ENCODE data around the gene ACTL7A. TPM values are rescaled to one million over a fixed set of nuclear protein-coding genes. Genes with fewer than 3 reads are reported as not detected.

The ACTL7A gene
- total RNA-seq, 1 experiment from 2014 or later: not detected

- H3K4me3 Mint-ChIP-seq (ENCODE audit: low read depth, unreplicated experiment): no peak overlapping the region
- H3K36me3 Mint-ChIP-seq (ENCODE audit: insufficient read depth, unreplicated experiment): peaks cover 8% of the 10 kb centered on the region
- no peak for TF ChIP-seq CTCF (IDR thresholded peaks at IDR 0.05; ENCODE audit: unreplicated experiment)
- H3K27me3 Mint-ChIP-seq (ENCODE audit: unreplicated experiment): no peaks in the 10 kb centered on the region
- no TSS peak for BruUV-seq (replicated peaks)
- no peak overlapping the region for H3K27ac Mint-ChIP-seq (ENCODE audit: unreplicated experiment)
- intact Hi-C loops (cut with micrococcal nuclease; ENCODE audit: unreplicated experiment): no loop called here
- H3K4me1 Mint-ChIP-seq (ENCODE audit: low read depth, unreplicated experiment): no peaks in the 10 kb centered on the region
- DNase-seq: no peak
- H3K9me3 Mint-ChIP-seq (ENCODE audit: low read depth, unreplicated experiment): no peaks in the 10 kb centered on the region
- CTCF ChIA-PET: no interaction called here
Observed at GRCh38 chr9:108877524-108877923, 15.5 kb downstream of the ACTL7A start.

GRCh38 chr9:108880738-108881316 lies 18.8 kb downstream of the ACTL7A start:
- intact Hi-C loops (cut with micrococcal nuclease; ENCODE audit: unreplicated experiment): no loop called here
- Mint-ChIP-seq H3K4me3 (ENCODE audit: low read depth, unreplicated experiment) (no peak overlapping the region), H3K27me3 (ENCODE audit: unreplicated experiment) (no peaks in the 10 kb centered on the region), H3K27ac (ENCODE audit: unreplicated experiment) (no peak overlapping the region), H3K9me3 (ENCODE audit: low read depth, unreplicated experiment) (no peaks in the 10 kb centered on the region), H3K4me1 (ENCODE audit: low read depth, unreplicated experiment) (peaks cover 8% of the 10 kb centered on the region), H3K36me3 (ENCODE audit: insufficient read depth, unreplicated experiment) (peaks cover 7% of the 10 kb centered on the region)
- DNase-seq: no peak
- TF ChIP-seq CTCF (IDR thresholded peaks at IDR 0.05; ENCODE audit: unreplicated experiment): no peak
- no TSS peak for BruUV-seq (replicated peaks)
- CTCF ChIA-PET: no interaction called here

GRCh38 chr9:108882052-108882888 lies 20.2 kb downstream of the ACTL7A start:
- no peaks in the 10 kb centered on the region for H3K9me3 Mint-ChIP-seq (ENCODE audit: low read depth, unreplicated experiment)
- H3K27ac Mint-ChIP-seq (ENCODE audit: unreplicated experiment): no peak overlapping the region
- CTCF ChIA-PET: no interaction called here
- no peak for DNase-seq
- H3K4me3 Mint-ChIP-seq (ENCODE audit: low read depth, unreplicated experiment): no peak overlapping the region
- intact Hi-C loops (cut with micrococcal nuclease; ENCODE audit: unreplicated experiment): no loop called here
- no TSS peak for BruUV-seq (replicated peaks)
- H3K36me3 Mint-ChIP-seq (ENCODE audit: insufficient read depth, unreplicated experiment): peaks cover 7% of the 10 kb centered on the region
- no peak for TF ChIP-seq CTCF (IDR thresholded peaks at IDR 0.05; ENCODE audit: unreplicated experiment)
- H3K4me1 Mint-ChIP-seq (ENCODE audit: low read depth, unreplicated experiment): peaks cover 14% of the 10 kb centered on the region
- no peaks in the 10 kb centered on the region for H3K27me3 Mint-ChIP-seq (ENCODE audit: unreplicated experiment)

GRCh38 chr9:108883085-108883484 lies 21.0 kb downstream of the ACTL7A start:
- intact Hi-C loops (cut with micrococcal nuclease; ENCODE audit: unreplicated experiment): no loop called here
- Mint-ChIP-seq H3K4me3 (ENCODE audit: low read depth, unreplicated experiment) (no peak overlapping the region), H3K27me3 (ENCODE audit: unreplicated experiment) (no peaks in the 10 kb centered on the region), H3K9me3 (ENCODE audit: low read depth, unreplicated experiment) (no peaks in the 10 kb centered on the region), H3K4me1 (ENCODE audit: low read depth, unreplicated experiment) (peaks cover 14% of the 10 kb centered on the region), H3K27ac (ENCODE audit: unreplicated experiment) (no peak overlapping the region), H3K36me3 (ENCODE audit: insufficient read depth, unreplicated experiment) (peaks cover 7% of the 10 kb centered on the region)
- BruUV-seq (replicated peaks): no TSS peak
- no peak for TF ChIP-seq CTCF (IDR thresholded peaks at IDR 0.05; ENCODE audit: unreplicated experiment)
- no peak for DNase-seq
- CTCF ChIA-PET: no interaction called here

Data from Calu3 (cell line).